GM23338 (cell line): ENCODE measurements around the gene HLA-DPA1. TPM values are rescaled to one million over a fixed set of nuclear protein-coding genes. Genes with fewer than 3 reads are reported as not detected.

Source experiments
- ATAC-seq: fragments of 200-7000 bp; cut with Tn5 transposase; 3 replicates; pipeline ENCODE4 v1.9.1; 2020
- DNase-seq: peaks from one replicate; pipeline ENCODE4 v3.0.0-alpha.2; 2015; ENCODE audit warnings: low spot score
- H2AFZ ChIP-seq: fragments of 200-600 bp; sonication (generic); 2 replicates; pipeline ENCODE4 v1.8.0; 2016; ENCODE audit warnings: antibody characterized with exemption, mild to moderate bottlenecking, moderate library complexity
- H3F3A ChIP-seq: fragments of 200-600 bp; sonication (generic); replicated peaks from 2 replicates; pipeline ENCODE4 v1.8.0; 2017; ENCODE audit warnings: antibody characterized with exemption, mixed run types, low read depth
- H3K27ac ChIP-seq: fragments of 200-600 bp; sonication (generic); 2 replicates; pipeline ENCODE4 v1.6.1; 2016; ENCODE audit warnings: low read depth
- H3K27me3 ChIP-seq: fragments of 200-600 bp; sonication (generic); 2 replicates; pipeline ENCODE4 v1.8.0; 2016; ENCODE audit warnings: mild to moderate bottlenecking, mixed run types, moderate library complexity; ENCODE audit not compliant: insufficient read depth
- H3K36me3 ChIP-seq: fragments of 200-600 bp; sonication (generic); 2 replicates; pipeline ENCODE4 v1.8.0; 2016; ENCODE audit warnings: mild to moderate bottlenecking; ENCODE audit not compliant: insufficient read depth
- H3K4me1 ChIP-seq: fragments of 200-600 bp; sonication (generic); 2 replicates; pipeline ENCODE4 v1.8.0; 2016; ENCODE audit warnings: mild to moderate bottlenecking, moderate library complexity; ENCODE audit not compliant: insufficient read depth
- H3K4me2 ChIP-seq: fragments of 200-600 bp; sonication (generic); 2 replicates; pipeline ENCODE4 v1.7.1; 2017; ENCODE audit warnings: mixed run types
- H3K4me3 ChIP-seq: fragments of 200-600 bp; sonication (generic); 2 replicates; pipeline ENCODE4 v1.6.1; 2016; ENCODE audit warnings: mixed run types
- H3K79me2 ChIP-seq: fragments of 200-600 bp; sonication (generic); replicated peaks from 2 replicates; pipeline ENCODE4 v1.8.0; 2017; ENCODE audit warnings: mild to moderate bottlenecking; ENCODE audit not compliant: insufficient read depth
- H3K9me2 ChIP-seq: fragments of 200-600 bp; sonication (generic); 2 replicates; pipeline ENCODE4 v1.8.0; 2017; ENCODE audit not compliant: insufficient read depth
- H4K20me1 ChIP-seq: fragments of 200-600 bp; sonication (generic); replicated peaks from 2 replicates; pipeline ENCODE4 v1.8.0; 2017; ENCODE audit warnings: mild to moderate bottlenecking; ENCODE audit not compliant: insufficient read depth
- H3K27ac Mint-ChIP-seq: 2 replicates; pipeline ENCODE4 v1.8.0; 2020; ENCODE audit warnings: inconsistent platforms, mild to moderate bottlenecking, moderate library complexity, mixed read lengths
- H3K27me3 Mint-ChIP-seq: 3 replicates; pipeline ENCODE4 v1.8.0; 2022; ENCODE audit warnings: low read depth, mild to moderate bottlenecking, moderate library complexity, mixed read lengths, inconsistent platforms; ENCODE audit not compliant: insufficient read depth, poor library complexity
- H3K36me3 Mint-ChIP-seq: 3 replicates; pipeline ENCODE4 v1.8.0; 2021; ENCODE audit warnings: low read depth, mild to moderate bottlenecking, inconsistent platforms, moderate library complexity, mixed read lengths
- H3K4me1 Mint-ChIP-seq: 3 replicates; pipeline ENCODE4 v1.8.0; 2020; ENCODE audit warnings: mild to moderate bottlenecking, inconsistent platforms, mixed read lengths
- H3K4me3 Mint-ChIP-seq: 3 replicates; pipeline ENCODE4 v1.8.0; 2021; ENCODE audit warnings: moderate library complexity, mild to moderate bottlenecking, inconsistent platforms, mixed read lengths
- H3K9me3 Mint-ChIP-seq: 3 replicates; pipeline ENCODE4 v1.8.0; 2020; ENCODE audit warnings: moderate library complexity, mild to moderate bottlenecking, inconsistent platforms, mixed read lengths
- EZH2 ChIP-seq: fragments of 200-600 bp; sonication (generic); IDR thresholded peaks from one replicate; pipeline ENCODE4 v1.8.0; 2017; ENCODE audit warnings: antibody characterized with exemption, mild to moderate bottlenecking, low read depth; ENCODE audit not compliant: unreplicated experiment
- EZH2phosphoT487 ChIP-seq: fragments of 200-600 bp; sonication (generic); IDR thresholded peaks from one replicate; pipeline ENCODE4 v1.8.1; 2018; ENCODE audit warnings: antibody characterized with exemption; ENCODE audit not compliant: unreplicated experiment
- POLR2AphosphoS5 ChIP-seq: IDR thresholded peaks from 2 replicates; pipeline ENCODE4 v1.6.1; 2016; ENCODE audit warnings: antibody characterized with exemption, low read depth
- STAT1 ChIP-seq: IDR thresholded peaks from one replicate; pipeline ENCODE4 v1.6.1; 2016; ENCODE audit warnings: antibody characterized with exemption; ENCODE audit not compliant: unreplicated experiment
- polyA plus RNA-seq: library from polyadenylated mRNA; unstranded; fragments of >200 nt; fragmentation: Nextera tagmentation; extraction: Ambion mirVana; gene quantifications from 2 replicates; pipeline ENCODE4 v1.2.1, GENCODE V29; 2016
- total RNA-seq: library from RNA; depleted of rRNA; stranded (reverse); fragments of >200 nt; shearing (Covaris generic); gene quantifications from 2 replicates; pipeline ENCODE4 v1.2.3, GENCODE V29; 2014
- TF ChIP-seq, protein P1 (sequence below): fragments of 250-450 bp; sonication (Bioruptor Pico); IDR thresholded peaks from 2 replicates; pipeline ENCODE4 v1.5.0; 2020; ENCODE audit warnings: mild to moderate bottlenecking, moderate library complexity
- TF ChIP-seq, protein P2 (sequence below): IDR thresholded peaks from one replicate; pipeline ENCODE4 v1.6.1; 2018; ENCODE audit warnings: antibody characterized with exemption; ENCODE audit not compliant: unreplicated experiment

The HLA-DPA1 gene
- total and polyA plus RNA-seq, 2 experiments from 2014 or later = 4.1 to 6.9 TPM

DNA sequence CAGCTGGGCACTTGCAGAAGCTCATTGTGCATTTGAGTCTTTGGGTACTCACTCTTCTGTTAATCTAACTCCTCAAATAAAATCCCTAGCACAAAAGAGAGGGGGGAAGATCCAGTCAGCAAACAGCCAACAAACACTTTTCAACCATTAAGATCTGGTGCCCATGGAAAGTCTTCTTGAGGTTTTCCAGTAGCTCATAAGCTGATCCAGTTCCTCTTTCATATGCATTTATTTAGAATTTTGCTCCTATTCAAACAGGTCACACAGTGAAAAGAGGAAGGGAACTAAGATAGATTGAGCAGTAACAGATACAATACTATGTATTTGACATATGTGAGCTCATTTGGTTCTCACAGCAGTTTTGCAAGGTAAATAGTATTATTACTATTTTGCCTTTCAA lies 41.0 kb upstream of the HLA-DPA1 start (continued):
- TF ChIP-seq, protein P1, sequence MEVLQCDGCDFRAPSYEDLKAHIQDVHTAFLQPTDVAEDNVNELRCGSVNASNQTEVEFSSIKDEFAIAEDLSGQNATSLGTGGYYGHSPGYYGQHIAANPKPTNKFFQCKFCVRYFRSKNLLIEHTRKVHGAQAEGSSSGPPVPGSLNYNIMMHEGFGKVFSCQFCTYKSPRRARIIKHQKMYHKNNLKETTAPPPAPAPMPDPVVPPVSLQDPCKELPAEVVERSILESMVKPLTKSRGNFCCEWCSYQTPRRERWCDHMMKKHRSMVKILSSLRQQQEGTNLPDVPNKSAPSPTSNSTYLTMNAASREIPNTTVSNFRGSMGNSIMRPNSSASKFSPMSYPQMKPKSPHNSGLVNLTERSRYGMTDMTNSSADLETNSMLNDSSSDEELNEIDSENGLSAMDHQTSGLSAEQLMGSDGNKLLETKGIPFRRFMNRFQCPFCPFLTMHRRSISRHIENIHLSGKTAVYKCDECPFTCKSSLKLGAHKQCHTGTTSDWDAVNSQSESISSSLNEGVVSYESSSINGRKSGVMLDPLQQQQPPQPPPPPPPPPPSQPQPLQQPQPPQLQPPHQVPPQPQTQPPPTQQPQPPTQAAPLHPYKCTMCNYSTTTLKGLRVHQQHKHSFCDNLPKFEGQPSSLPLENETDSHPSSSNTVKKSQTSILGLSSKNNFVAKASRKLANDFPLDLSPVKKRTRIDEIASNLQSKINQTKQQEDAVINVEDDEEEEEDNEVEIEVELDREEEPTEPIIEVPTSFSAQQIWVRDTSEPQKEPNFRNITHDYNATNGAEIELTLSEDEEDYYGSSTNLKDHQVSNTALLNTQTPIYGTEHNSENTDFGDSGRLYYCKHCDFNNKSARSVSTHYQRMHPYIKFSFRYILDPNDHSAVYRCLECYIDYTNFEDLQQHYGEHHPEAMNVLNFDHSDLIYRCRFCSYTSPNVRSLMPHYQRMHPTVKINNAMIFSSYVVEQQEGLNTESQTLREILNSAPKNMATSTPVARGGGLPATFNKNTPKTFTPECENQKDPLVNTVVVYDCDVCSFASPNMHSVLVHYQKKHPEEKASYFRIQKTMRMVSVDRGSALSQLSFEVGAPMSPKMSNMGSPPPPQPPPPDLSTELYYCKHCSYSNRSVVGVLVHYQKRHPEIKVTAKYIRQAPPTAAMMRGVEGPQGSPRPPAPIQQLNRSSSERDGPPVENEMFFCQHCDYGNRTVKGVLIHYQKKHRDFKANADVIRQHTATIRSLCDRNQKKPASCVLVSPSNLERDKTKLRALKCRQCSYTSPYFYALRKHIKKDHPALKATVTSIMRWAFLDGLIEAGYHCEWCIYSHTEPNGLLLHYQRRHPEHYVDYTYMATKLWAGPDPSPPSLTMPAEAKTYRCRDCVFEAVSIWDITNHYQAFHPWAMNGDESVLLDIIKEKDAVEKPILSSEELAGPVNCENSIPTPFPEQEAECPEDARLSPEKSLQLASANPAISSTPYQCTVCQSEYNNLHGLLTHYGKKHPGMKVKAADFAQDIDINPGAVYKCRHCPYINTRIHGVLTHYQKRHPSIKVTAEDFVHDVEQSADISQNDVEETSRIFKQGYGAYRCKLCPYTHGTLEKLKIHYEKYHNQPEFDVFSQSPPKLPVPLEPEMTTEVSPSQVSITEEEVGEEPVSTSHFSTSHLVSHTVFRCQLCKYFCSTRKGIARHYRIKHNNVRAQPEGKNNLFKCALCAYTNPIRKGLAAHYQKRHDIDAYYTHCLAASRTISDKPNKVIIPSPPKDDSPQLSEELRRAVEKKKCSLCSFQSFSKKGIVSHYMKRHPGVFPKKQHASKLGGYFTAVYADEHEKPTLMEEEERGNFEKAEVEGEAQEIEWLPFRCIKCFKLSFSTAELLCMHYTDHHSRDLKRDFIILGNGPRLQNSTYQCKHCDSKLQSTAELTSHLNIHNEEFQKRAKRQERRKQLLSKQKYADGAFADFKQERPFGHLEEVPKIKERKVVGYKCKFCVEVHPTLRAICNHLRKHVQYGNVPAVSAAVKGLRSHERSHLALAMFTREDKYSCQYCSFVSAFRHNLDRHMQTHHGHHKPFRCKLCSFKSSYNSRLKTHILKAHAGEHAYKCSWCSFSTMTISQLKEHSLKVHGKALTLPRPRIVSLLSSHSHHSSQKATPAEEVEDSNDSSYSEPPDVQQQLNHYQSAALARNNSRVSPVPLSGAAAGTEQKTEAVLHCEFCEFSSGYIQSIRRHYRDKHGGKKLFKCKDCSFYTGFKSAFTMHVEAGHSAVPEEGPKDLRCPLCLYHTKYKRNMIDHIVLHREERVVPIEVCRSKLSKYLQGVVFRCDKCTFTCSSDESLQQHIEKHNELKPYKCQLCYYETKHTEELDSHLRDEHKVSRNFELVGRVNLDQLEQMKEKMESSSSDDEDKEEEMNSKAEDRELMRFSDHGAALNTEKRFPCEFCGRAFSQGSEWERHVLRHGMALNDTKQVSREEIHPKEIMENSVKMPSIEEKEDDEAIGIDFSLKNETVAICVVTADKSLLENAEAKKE = no peak
- no peak for TF ChIP-seq POLR2AphosphoS5

DNA sequence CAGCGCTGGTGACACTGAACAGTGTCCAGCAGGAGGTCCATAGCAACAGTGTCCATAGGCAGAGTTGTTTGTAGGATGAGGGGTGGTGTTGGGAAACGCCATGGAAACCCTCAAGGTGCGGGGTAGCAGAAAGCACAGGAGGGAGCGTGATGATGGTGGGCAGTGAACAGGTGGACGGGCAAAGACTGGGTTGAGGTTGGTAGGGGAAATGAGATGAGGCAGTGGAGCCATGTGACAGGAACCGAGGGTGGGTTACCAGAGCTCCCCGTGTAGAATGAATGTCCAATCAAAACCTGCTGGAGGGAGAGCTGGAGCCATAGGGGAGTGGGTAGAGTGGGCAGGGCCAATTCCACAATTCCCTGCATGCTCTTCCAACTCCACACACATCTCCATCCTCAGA lies 40.3 kb upstream of the HLA-DPA1 start:
- Histone ChIP-seq H3K9me2 (no peaks in the 10 kb centered on the region), H3K27ac (no peak overlapping the region), H3K79me2 (peaks cover 1% of the 10 kb centered on the region; the same call in 1 of the 2 replicates), H4K20me1 (no peaks in the 10 kb centered on the region), H3K4me1 (peaks cover 14% of the 10 kb centered on the region), H3K27me3 (no peaks in the 10 kb centered on the region), H3K36me3 (no peaks in the 10 kb centered on the region), H2AFZ (no peak overlapping the region), H3K4me3 (no peak overlapping the region), H3F3A (no peaks in the 10 kb centered on the region), H3K4me2 (no peak overlapping the region)
- Mint-ChIP-seq H3K27me3 (peaks cover 10% of the 10 kb centered on the region), H3K36me3 (peaks cover 5% of the 10 kb centered on the region; the same call in 2 of the 3 replicates), H3K4me3 (no peak overlapping the region), H3K4me1 (peaks cover 19% of the 10 kb centered on the region), H3K9me3 (no peaks in the 10 kb centered on the region; the same call in 2 of the 3 replicates), H3K27ac (no peak overlapping the region)
- no peak for DNase-seq
- no peak for ATAC-seq
- TF ChIP-seq STAT1 = no peak
- no peak for TF ChIP-seq EZH2phosphoT487
- TF ChIP-seq, protein P2, sequence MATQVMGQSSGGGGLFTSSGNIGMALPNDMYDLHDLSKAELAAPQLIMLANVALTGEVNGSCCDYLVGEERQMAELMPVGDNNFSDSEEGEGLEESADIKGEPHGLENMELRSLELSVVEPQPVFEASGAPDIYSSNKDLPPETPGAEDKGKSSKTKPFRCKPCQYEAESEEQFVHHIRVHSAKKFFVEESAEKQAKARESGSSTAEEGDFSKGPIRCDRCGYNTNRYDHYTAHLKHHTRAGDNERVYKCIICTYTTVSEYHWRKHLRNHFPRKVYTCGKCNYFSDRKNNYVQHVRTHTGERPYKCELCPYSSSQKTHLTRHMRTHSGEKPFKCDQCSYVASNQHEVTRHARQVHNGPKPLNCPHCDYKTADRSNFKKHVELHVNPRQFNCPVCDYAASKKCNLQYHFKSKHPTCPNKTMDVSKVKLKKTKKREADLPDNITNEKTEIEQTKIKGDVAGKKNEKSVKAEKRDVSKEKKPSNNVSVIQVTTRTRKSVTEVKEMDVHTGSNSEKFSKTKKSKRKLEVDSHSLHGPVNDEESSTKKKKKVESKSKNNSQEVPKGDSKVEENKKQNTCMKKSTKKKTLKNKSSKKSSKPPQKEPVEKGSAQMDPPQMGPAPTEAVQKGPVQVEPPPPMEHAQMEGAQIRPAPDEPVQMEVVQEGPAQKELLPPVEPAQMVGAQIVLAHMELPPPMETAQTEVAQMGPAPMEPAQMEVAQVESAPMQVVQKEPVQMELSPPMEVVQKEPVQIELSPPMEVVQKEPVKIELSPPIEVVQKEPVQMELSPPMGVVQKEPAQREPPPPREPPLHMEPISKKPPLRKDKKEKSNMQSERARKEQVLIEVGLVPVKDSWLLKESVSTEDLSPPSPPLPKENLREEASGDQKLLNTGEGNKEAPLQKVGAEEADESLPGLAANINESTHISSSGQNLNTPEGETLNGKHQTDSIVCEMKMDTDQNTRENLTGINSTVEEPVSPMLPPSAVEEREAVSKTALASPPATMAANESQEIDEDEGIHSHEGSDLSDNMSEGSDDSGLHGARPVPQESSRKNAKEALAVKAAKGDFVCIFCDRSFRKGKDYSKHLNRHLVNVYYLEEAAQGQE = no peak
- no peak for TF ChIP-seq EZH2
- TF ChIP-seq POLR2AphosphoS5 = no peak
- TF ChIP-seq, protein P1 = no peak
